GM12878 (cell line): Measurements from ENCODE around the gene BEST4. TPM values are rescaled to one million over a fixed set of nuclear protein-coding genes. Genes with fewer than 3 reads are reported as not detected.

Source experiments
- ATAC-seq: fragments of 200-7000 bp; cut with Tn5 transposase; 3 replicates; pipeline ENCODE4 v1.9.1; 2020; ENCODE audit warnings: mild to moderate bottlenecking, moderate library complexity
- BruUV-seq: library from RNA; stranded (reverse); fragments of 400-500 nt; replicated peaks from 2 replicates; lab custom pipeline; 2021; lab: Mats Ljungman, UMichigan
- CTCF ChIA-PET: fragments of 300-600 bp; sonication (Branson Sonifier 250); formaldehyde crosslinking; extraction: SDS; loops from one replicate; lab custom pipeline; 2021; ENCODE audit warnings: inconsistent platforms; lab: Yijun Ruan, JAX
- POLR2A ChIA-PET: fragments of 350-600 bp; formaldehyde crosslinking; extraction: SDS; loops from one replicate; lab custom pipeline; 2021; ENCODE audit warnings: inconsistent platforms; lab: Charles Lee
- RAD21 ChIA-PET: fragments of 300-600 bp; sonication (Branson Sonifier 250); formaldehyde crosslinking; loops from one replicate; lab custom pipeline; 2023; ENCODE audit warnings: antibody characterized with exemption; ENCODE audit not compliant: unreplicated experiment; lab: Charles Lee
- SMC1A ChIA-PET: fragments of 300-600 bp; sonication (Branson Sonifier 250); formaldehyde crosslinking; loops from one replicate; lab custom pipeline; 2023; ENCODE audit not compliant: unreplicated experiment, uncharacterized antibody; lab: Charles Lee
- DNase-seq: peaks from one replicate; pipeline ENCODE4 v3.0.0-alpha.2; 2011; ENCODE audit warnings: low read depth, low spot score
- FAIRE-seq: peaks from 3 replicates; lab custom pipeline; 2011; peaks lifted over from hg19 to GRCh38; lab: Jason Lieb, UNC
- H2AFZ ChIP-seq: 2 replicates; pipeline ENCODE4 v1.6.0; 2011; ENCODE audit warnings: low read depth, low read length, control low read depth; ENCODE audit not compliant: control insufficient read depth
- H3K27ac ChIP-seq: 2 replicates; pipeline ENCODE4 v1.5.1; 2011; ENCODE audit warnings: control low read depth; ENCODE audit not compliant: control insufficient read depth, insufficient read depth
- H3K27me3 ChIP-seq, 2 experiments: replicated peaks in 1 of 2; 2 replicates each; pipeline versions ENCODE4 v1.6.0 to v1.6.1; 2011; ENCODE audit warnings: low read length in 1 of 2; ENCODE audit not compliant: control insufficient read depth in 2 of 2, insufficient read depth in 2 of 2
- H3K36me3 ChIP-seq, 2 experiments: 2 replicates each; pipeline ENCODE4 v1.5.1; 2011; ENCODE audit warnings: low read length in 1 of 2; ENCODE audit not compliant: control insufficient read depth in 2 of 2, insufficient read depth in 2 of 2
- H3K4me1 ChIP-seq: 2 replicates; pipeline ENCODE4 v1.6.1; 2011; ENCODE audit warnings: mild to moderate bottlenecking, low read length, moderate library complexity, mixed read lengths; ENCODE audit not compliant: control insufficient read depth, insufficient read depth
- H3K4me2 ChIP-seq: 2 replicates; pipeline ENCODE4 v1.6.0; 2011; ENCODE audit warnings: control low read depth; ENCODE audit not compliant: control insufficient read depth, insufficient read depth
- H3K4me3 ChIP-seq: fragments of 200-600 bp; sonication (generic); 2 replicates; pipeline ENCODE4 v1.5.1; 2016
- H3K79me2 ChIP-seq: 2 replicates; pipeline ENCODE4 v1.6.0; 2011; ENCODE audit warnings: low read length; ENCODE audit not compliant: control insufficient read depth, insufficient read depth
- H3K9ac ChIP-seq: 2 replicates; pipeline ENCODE4 v1.8.0; 2011; ENCODE audit warnings: low read length, control low read depth, mixed read lengths; ENCODE audit not compliant: control insufficient read depth, insufficient read depth
- H3K9me3 ChIP-seq: replicated peaks from 3 replicates; pipeline ENCODE4 v1.5.1; 2011; ENCODE audit warnings: mild to moderate bottlenecking, low read length; ENCODE audit not compliant: control insufficient read depth, insufficient read depth
- H4K20me1 ChIP-seq: 2 replicates; pipeline ENCODE4 v1.6.0; 2011; ENCODE audit not compliant: control insufficient read depth, insufficient read depth
- DPF2 ChIP-seq: fragments of 450-650 bp; IDR thresholded peaks from 2 replicates; pipeline ENCODE4 v1.6.1; 2017; ENCODE audit warnings: mild to moderate bottlenecking
- GATAD2B ChIP-seq: fragments of 450-650 bp; conservative IDR thresholded peaks from 2 replicates; pipeline ENCODE4 v1.6.1; 2017; ENCODE audit warnings: low read depth, mild to moderate bottlenecking, moderate library complexity
- KLF5 ChIP-seq: fragments of 450-650 bp; IDR thresholded peaks from 2 replicates; pipeline ENCODE4 v1.6.1; 2014; ENCODE audit warnings: mild to moderate bottlenecking; ENCODE audit not compliant: partially characterized antibody
- LARP7 ChIP-seq: fragments of 450-650 bp; IDR thresholded peaks from 2 replicates; pipeline ENCODE4 v1.6.1; 2017; ENCODE audit warnings: mild to moderate bottlenecking
- MEF2B ChIP-seq: fragments of 450-650 bp; IDR thresholded peaks from 2 replicates; pipeline ENCODE4 v1.6.1; 2018; ENCODE audit warnings: mild to moderate bottlenecking, moderate library complexity; ENCODE audit not compliant: partially characterized antibody, poor library complexity, severe bottlenecking
- PBX3 ChIP-seq: IDR thresholded peaks from 2 replicates; pipeline ENCODE4 v1.6.1; 2011; ENCODE audit warnings: mild to moderate bottlenecking, low read depth, low read length, moderate library complexity; ENCODE audit not compliant: insufficient replicate concordance
- POU2F2 ChIP-seq: IDR thresholded peaks from 3 replicates; pipeline ENCODE4 v1.6.1; 2011; ENCODE audit warnings: low read depth, mild to moderate bottlenecking, low read length, borderline replicate concordance
- RAD51 ChIP-seq: fragments of 450-650 bp; IDR thresholded peaks from 2 replicates; pipeline ENCODE4 v1.6.1; 2016; ENCODE audit warnings: moderate library complexity, mild to moderate bottlenecking, inconsistent platforms
- WGBS: methylation state at CpG from one replicate; pipeline ENCODE4 v1.1.6; 2016; ENCODE audit warnings: low lambda C conversion rate; ENCODE audit not compliant: insufficient replicate concordance, insufficient coverage; ENCODE audit errors: missing lambda C conversion rate; 5-methylcytosine and 5-hydroxymethylcytosine counted together
- in situ Hi-C: fragments of 300-500 bp; cut with MboI; formaldehyde crosslinking; loops from 9 replicates; pipeline ENCODE4 v1.14.3; 2018; ENCODE audit warnings: mixed read lengths
- intact Hi-C: fragments of 100-400 bp; cut with micrococcal nuclease; formaldehyde crosslinking; loops from one replicate; pipeline ENCODE4 v1.14.2; 2022; ENCODE audit not compliant: unreplicated experiment
- polyA plus RNA-seq, 11 experiments: library from polyadenylated mRNA; depleted of rRNA in 4 of 11; unstranded in 6 of 11; stranded (reverse) in 5 of 11; fragments of >200 nt; fragmentation: Nextera tagmentation in 4 of 11; fragmentation: Illumina TruSeq in 1 of 11; extraction: Ambion mirVana in 4 of 11; extraction: Trizol in 1 of 11; gene quantifications; 1 replicate in 1 of 11; 2 replicates in 10 of 11; pipeline versions ENCODE4 v1.2.1 to v1.2.3, GENCODE V29; 2011 to 2016; ENCODE audit warnings: inconsistent platforms in 2 of 11, missing spikeins in 2 of 11, low read depth in 1 of 11
- total RNA-seq, 4 experiments: library from RNA; depleted of rRNA in 3 of 4; stranded (reverse); fragments of >200 nt in 3 of 4; fragmentation: Illumina TruSeq in 1 of 4; extraction: Trizol in 1 of 4; gene quantifications; 2 replicates each; pipeline versions ENCODE4 v1.2.1 to v1.2.3, GENCODE V29; 2013 to 2021
- TF ChIP-seq, protein P1 (sequence below): fragments of 150-350 bp; IDR thresholded peaks from 2 replicates; pipeline ENCODE4 v1.6.1; 2014; ENCODE audit warnings: mild to moderate bottlenecking, low read depth, low read length
- TF ChIP-seq, protein P2 (sequence below): fragments of 450-650 bp; IDR thresholded peaks from 2 replicates; pipeline ENCODE4 v1.6.1; 2017; ENCODE audit warnings: borderline replicate concordance
- TF ChIP-seq, protein P3 (sequence below): fragments of 450-650 bp; formaldehyde crosslinking; IDR thresholded peaks from 2 replicates; pipeline ENCODE4 v1.4.0; 2020; ENCODE audit warnings: mild to moderate bottlenecking, moderate library complexity

Gene BEST4
- total and polyA plus RNA-seq, 10 of the 15 experiments (the other 5 are each of a cell fraction or from before 2014, with no cell fraction given), result 0.06 to 1.3 (median 0.42) TPM

GRCh38 chr1:44821240-44821715 is 33.3 kb upstream of the BEST4 start (continued):
- TF ChIP-seq, protein P1, sequence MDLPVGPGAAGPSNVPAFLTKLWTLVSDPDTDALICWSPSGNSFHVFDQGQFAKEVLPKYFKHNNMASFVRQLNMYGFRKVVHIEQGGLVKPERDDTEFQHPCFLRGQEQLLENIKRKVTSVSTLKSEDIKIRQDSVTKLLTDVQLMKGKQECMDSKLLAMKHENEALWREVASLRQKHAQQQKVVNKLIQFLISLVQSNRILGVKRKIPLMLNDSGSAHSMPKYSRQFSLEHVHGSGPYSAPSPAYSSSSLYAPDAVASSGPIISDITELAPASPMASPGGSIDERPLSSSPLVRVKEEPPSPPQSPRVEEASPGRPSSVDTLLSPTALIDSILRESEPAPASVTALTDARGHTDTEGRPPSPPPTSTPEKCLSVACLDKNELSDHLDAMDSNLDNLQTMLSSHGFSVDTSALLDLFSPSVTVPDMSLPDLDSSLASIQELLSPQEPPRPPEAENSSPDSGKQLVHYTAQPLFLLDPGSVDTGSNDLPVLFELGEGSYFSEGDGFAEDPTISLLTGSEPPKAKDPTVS, result no peak
- no peak for TF ChIP-seq PBX3
- TF ChIP-seq, all 136 proteins: peak for 0

GRCh38 chr1:44820328-44821239 is 32.6 kb upstream of the BEST4 start:
- H3K79me2 ChIP-seq, result no peaks in the 10 kb centered on the region
- peak overlapping the region; percentile 97 for H3K9ac ChIP-seq
- 34% methylated on average over 25 of the region's 25 CpGs for WGBS
- H3K27me3 ChIP-seq, result no peaks in the 10 kb centered on the region
- DNase-seq (no peak), FAIRE-seq (no peak), ATAC-seq (no peak)
- peak overlapping the region; percentile 100 for H3K27ac ChIP-seq
- peaks cover 4% of the 10 kb centered on the region for H3K4me1 ChIP-seq
- H3K4me2 ChIP-seq, result peak overlapping the region; percentile 96
- H4K20me1 ChIP-seq, result no peaks in the 10 kb centered on the region
- no TSS peak for BruUV-seq
- ChIA-PET POLR2A (interaction anchor here (0.6 to 5.9 kb wide), 10 partner anchors 10 to 758 kb away, joined by 3 to 56 read pairs (median 4); partner anchors contain the start of genes BTBD19, HECTD3 and PLK3), RAD21 (interaction anchor here (0.5 to 3.5 kb wide), 7 partner anchors 9 to 483 kb away, joined by 3 to 41 read pairs (median 4); partner anchors contain the start of genes BTBD19, HECTD3, PLK3 and UROD), SMC1A (interaction anchor here (0.7 to 5.9 kb wide), 7 partner anchors 10 to 485 kb away, joined by 3 to 52 read pairs (median 6); partner anchors contain the start of genes BTBD19, DYNLT4 and PLK3), CTCF (interaction anchor here (1.2 to 4.7 kb wide), 8 partner anchors 9 to 191 kb away, joined by 4 to 45 read pairs (median 8); partner anchors contain the start of genes BTBD19, DYNLT4, HECTD3 and PLK3)
- H3K36me3 ChIP-seq, result no peaks in the 10 kb centered on the region
- intact Hi-C loops (no loop called here), in situ Hi-C loops (no loop called here)
- peak overlapping the region; percentile 25; the same call in 1 of the 2 replicates for H3K4me3 ChIP-seq
- H2AFZ ChIP-seq, result peak overlapping the region; percentile 100
- H3K9me3 ChIP-seq, result no peaks in the 10 kb centered on the region
- TF ChIP-seq KLF5, result no peak
- 0 out of 2 replicates have a peak, but pooled peaks have one; percentile 12 for TF ChIP-seq GATAD2B
- TF ChIP-seq DPF2, result 0 out of 2 replicates have a peak, but pooled peaks have one; percentile 30
- 0 out of 2 replicates have a peak, but pooled peaks have one; percentile 2 for TF ChIP-seq LARP7
- TF ChIP-seq POU2F2, result no peak
- peak; percentile 10 for TF ChIP-seq MEF2B
- TF ChIP-seq, protein P2, sequence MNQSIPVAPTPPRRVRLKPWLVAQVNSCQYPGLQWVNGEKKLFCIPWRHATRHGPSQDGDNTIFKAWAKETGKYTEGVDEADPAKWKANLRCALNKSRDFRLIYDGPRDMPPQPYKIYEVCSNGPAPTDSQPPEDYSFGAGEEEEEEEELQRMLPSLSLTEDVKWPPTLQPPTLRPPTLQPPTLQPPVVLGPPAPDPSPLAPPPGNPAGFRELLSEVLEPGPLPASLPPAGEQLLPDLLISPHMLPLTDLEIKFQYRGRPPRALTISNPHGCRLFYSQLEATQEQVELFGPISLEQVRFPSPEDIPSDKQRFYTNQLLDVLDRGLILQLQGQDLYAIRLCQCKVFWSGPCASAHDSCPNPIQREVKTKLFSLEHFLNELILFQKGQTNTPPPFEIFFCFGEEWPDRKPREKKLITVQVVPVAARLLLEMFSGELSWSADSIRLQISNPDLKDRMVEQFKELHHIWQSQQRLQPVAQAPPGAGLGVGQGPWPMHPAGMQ, result no peak
- TF ChIP-seq RAD51, result no peak
- TF ChIP-seq, protein P3, sequence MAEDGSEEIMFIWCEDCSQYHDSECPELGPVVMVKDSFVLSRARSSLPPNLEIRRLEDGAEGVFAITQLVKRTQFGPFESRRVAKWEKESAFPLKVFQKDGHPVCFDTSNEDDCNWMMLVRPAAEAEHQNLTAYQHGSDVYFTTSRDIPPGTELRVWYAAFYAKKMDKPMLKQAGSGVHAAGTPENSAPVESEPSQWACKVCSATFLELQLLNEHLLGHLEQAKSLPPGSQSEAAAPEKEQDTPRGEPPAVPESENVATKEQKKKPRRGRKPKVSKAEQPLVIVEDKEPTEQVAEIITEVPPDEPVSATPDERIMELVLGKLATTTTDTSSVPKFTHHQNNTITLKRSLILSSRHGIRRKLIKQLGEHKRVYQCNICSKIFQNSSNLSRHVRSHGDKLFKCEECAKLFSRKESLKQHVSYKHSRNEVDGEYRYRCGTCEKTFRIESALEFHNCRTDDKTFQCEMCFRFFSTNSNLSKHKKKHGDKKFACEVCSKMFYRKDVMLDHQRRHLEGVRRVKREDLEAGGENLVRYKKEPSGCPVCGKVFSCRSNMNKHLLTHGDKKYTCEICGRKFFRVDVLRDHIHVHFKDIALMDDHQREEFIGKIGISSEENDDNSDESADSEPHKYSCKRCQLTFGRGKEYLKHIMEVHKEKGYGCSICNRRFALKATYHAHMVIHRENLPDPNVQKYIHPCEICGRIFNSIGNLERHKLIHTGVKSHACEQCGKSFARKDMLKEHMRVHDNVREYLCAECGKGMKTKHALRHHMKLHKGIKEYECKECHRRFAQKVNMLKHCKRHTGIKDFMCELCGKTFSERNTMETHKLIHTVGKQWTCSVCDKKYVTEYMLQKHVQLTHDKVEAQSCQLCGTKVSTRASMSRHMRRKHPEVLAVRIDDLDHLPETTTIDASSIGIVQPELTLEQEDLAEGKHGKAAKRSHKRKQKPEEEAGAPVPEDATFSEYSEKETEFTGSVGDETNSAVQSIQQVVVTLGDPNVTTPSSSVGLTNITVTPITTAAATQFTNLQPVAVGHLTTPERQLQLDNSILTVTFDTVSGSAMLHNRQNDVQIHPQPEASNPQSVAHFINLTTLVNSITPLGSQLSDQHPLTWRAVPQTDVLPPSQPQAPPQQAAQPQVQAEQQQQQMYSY, result no peak
